Vagina (tissue), 2 donors: ENCODE results near the gene LRRN2.

Experiments used
- POLR2A ChIP-seq, 2 donors: fragments of 450-650 bp; IDR thresholded peaks; one replicate each; pipeline ENCODE4 v1.6.1; 2017; ENCODE audit warnings: antibody characterized with exemption in 2 of 2, mild to moderate bottlenecking in 2 of 2, moderate library complexity in 2 of 2
- POLR2AphosphoS5 ChIP-seq, 2 donors: sonication (generic); formaldehyde crosslinking; IDR thresholded peaks; one replicate each; pipeline ENCODE4 v1.9.0; 2017; ENCODE audit warnings: antibody characterized with exemption in 2 of 2, mild to moderate bottlenecking in 2 of 2, low read depth in 1 of 2; ENCODE audit not compliant: insufficient read depth in 1 of 2
- TF ChIP-seq, protein P1 (sequence below), 3 experiments: fragments of 450-650 bp in 2 of 3; fragments of 200-600 bp in 1 of 3; sonication (generic) in 1 of 3; IDR thresholded peaks; one replicate each; pipeline ENCODE4 v1.5.1; 2017 to 2019; ENCODE audit warnings: antibody characterized with exemption in 3 of 3, mild to moderate bottlenecking in 2 of 3, moderate library complexity in 2 of 3

DNA sequence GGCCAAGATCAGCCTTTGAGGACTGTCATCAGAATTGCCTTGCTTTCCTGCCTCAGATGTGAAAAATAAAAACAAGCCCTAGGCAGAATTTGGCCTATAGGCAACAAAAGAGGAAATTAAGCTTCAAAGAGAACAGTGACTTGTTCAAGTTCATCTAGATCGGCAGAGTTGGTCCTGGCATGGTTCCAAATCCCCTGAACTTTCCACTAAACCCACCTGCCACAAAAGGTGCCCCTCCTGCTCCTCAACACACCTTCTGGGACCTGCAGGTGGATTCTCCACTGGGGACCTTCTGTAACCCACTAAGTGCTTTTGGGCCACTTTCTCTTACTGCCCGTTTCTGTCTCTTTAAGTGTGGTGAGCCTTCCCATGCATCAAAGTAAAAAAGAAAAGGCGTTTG, 42.5 kb upstream of the LRRN2 start:
- TF ChIP-seq, protein P1, sequence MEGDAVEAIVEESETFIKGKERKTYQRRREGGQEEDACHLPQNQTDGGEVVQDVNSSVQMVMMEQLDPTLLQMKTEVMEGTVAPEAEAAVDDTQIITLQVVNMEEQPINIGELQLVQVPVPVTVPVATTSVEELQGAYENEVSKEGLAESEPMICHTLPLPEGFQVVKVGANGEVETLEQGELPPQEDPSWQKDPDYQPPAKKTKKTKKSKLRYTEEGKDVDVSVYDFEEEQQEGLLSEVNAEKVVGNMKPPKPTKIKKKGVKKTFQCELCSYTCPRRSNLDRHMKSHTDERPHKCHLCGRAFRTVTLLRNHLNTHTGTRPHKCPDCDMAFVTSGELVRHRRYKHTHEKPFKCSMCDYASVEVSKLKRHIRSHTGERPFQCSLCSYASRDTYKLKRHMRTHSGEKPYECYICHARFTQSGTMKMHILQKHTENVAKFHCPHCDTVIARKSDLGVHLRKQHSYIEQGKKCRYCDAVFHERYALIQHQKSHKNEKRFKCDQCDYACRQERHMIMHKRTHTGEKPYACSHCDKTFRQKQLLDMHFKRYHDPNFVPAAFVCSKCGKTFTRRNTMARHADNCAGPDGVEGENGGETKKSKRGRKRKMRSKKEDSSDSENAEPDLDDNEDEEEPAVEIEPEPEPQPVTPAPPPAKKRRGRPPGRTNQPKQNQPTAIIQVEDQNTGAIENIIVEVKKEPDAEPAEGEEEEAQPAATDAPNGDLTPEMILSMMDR (IDR thresholded peaks at IDR 0.05), result no peak
- TF ChIP-seq POLR2AphosphoS5 (IDR thresholded peaks at IDR 0.05; ENCODE audit: insufficient read depth in 1 of 2, low read depth in 1 of 2) (no peak), POLR2A (IDR thresholded peaks at IDR 0.05) (no peak)
